NCI-H2196 treated with DMSO at 0.1 percent for 48 hours (cell line): ENCODE results near the gene DPF3.
"Not testable (repeated sequence)": the region's sequence is repeated elsewhere in the genome, so short reads cannot be mapped to it uniquely, and the experiment has no call there.

Source experiments
- DNase-seq: peaks from one replicate; lab custom pipeline; 2025; ENCODE audit not compliant: unreplicated experiment; lab: John Stamatoyannopoulos, UW

The DPF3 gene

DNA sequence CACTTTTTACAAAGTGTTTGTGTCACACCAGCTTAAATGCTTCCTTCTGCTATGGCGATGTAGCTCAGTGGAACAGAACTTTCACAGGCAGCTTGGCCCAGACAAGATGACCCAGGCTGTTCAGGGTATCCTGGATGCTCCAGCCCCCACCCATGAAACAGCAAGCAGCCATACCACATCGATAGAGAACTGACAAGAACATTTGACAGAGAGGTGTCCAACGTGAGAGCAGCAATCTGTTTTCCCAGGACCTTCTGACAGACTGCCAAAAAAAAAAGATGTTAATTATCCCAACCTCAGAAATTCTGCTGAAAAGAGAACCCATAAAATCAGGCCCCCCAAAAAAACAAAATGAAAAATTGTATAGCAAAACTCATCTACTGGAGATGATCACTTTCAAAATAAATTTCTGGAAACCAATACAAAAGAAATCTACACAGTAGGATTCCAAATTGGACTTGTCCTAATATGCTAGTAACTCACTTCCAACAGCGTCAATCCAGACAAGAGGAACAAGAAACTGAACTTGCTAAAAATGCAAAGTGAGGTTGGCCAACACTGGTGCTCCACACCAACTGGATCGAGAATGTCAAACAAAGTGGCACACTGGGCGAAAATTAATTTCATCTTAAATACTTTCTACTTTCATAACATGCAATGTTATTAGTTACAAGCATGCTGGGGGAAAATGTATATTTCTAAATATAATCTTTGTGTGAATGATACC is 118.8 kb downstream of the DPF3 start:
- no peak for DNase-seq

DNA sequence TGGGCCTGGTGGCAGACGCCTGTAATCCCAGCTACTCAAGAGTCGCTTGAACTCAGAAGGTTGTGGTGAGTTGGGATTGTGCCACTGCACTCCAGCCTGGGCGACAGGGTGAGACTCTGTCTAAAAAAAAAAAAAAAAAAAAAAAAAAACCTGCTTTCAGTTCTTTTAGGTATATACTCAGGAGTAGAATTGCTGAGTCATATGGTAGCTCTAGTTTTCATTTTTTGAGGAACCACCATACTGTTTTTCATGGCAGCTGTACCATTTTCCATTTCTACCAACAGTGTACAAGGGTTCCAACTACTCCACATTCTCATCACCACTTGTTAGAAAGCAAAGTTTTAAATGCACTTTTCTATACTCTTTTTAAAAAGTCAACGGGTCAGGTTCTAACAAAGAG is 119.8 kb downstream of the DPF3 start:
- DNase-seq: no peak

GRCh38 chr14:72771561-72771960 is 122.3 kb downstream of the DPF3 start:
- DNase-seq: no peak

DNA sequence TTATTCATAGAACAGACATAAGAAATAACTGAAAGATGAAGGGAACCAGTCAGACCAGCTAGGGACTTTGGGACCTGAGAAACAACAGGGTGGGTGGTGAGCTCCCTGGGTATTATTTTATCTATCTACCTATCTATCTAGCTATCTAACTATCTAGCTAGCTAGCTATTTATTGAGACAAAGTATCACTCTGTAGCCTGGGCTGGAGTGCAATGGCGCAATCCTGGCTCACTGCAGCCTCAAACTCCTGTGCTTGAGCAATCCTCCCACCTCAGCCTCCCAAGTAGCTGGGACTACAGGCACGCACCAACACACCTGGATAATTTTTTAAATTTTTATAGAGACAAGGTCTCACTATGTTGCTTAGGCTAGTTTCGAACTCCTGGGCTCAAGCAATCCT is 127.6 kb downstream of the DPF3 start:
- DNase-seq: no peak

DNA sequence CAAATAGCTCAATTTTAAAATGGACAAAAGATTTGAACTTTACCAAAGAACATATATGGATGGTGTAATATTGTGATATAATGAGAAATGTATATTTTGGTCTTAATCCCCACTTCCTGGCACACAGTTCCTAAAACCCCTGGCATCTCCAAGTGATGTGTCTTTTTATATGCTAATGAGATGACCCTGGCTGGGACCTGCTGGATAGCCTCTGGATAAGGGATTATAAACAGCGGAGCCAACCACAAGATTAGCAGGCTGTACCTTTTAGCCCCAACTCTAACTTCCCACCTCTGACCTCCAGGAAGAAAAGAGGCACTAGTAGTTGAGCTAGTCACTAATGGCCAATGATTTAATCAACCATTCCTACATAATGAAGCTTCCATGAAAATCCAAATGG is 130.0 kb downstream of the DPF3 start:
- no peak for DNase-seq

GRCh38 chr14:72759670-72760069 is 134.2 kb downstream of the DPF3 start:
- no peak for DNase-seq

DNA sequence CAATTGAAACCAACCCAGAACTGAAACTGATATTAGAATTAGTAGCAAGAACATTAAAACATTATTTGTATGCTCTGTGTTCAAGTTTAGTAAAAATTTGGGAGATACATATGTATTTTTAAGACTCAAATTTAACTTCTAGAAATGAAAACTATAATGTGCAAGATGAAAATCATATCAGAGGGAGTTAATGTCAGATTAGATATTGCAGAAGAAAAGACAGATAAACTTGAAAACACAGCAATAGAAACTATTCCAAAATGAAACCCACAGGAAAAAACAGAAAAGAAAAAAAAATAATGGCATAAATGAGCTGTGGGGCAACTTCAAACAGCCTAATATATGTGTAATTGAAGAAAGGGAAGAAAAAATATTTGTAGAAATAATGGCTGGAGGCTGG is 134.9 kb downstream of the DPF3 start:
- no peak for DNase-seq

- DNase-seq: no peak
These were observed 135.5 kb downstream of the DPF3 start for GRCh38 chr14:72758420-72758819.

- DNase-seq: no peak
These were observed 136.9 kb downstream of the DPF3 start for GRCh38 chr14:72756967-72757366.

DNA sequence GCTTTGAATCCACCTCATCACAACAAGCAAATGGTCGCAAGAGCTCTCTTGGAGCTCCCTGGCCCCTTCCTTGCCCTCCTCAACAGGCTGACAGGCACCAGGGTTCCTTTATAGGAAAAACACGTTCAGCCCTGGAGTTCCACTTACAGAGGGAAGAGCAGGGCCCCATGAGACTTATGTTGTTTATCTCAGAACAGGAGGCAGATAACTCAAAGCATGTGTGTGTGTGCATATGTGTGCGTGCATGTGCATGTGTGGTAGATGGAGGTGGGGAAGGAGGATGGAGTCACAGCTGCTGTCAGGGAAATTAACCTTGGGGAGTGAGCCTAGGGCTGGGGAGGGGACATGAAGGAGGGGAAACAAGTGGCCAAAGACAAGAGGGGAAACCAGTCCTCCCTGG is 138.1 kb downstream of the DPF3 start:
- no peak for DNase-seq

- DNase-seq: no peak
These were observed 139.0 kb downstream of the DPF3 start for GRCh38 chr14:72754949-72755348.

- no peak for DNase-seq
These were observed 140.0 kb downstream of the DPF3 start for GRCh38 chr14:72753879-72754400.

DNA sequence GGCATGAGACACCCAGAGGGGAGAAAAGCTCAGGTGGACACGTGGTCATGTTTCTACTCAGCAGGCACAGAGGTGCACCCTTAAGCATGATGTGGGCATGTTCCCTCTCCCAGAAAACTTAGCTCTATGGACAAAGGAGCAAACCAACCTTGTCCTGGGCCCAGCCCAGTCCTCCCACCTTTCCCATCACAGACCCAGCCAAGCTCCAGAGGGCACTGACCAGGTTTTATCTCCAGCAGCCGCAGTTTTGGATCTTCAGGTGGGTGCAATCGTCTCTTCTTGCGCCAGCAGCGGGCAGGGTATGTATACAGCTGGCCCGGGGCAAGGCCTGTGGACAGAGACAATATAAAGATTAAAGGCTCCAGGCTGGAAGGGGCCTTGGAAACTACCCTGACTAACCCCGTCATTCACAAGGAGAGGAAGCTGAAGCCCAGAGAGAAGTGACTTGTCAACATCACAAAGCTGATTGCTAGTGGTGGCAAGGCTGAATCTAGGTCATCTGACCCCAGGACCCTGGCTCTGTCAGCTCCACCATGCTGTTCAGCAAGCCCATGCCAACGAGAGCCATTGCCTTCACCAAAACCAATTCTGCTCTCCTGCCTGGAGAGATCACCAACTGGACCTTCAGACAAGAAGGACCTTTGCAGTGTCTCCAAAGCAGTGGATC is 140.7 kb downstream of the DPF3 start:
- no peak for DNase-seq

DNA sequence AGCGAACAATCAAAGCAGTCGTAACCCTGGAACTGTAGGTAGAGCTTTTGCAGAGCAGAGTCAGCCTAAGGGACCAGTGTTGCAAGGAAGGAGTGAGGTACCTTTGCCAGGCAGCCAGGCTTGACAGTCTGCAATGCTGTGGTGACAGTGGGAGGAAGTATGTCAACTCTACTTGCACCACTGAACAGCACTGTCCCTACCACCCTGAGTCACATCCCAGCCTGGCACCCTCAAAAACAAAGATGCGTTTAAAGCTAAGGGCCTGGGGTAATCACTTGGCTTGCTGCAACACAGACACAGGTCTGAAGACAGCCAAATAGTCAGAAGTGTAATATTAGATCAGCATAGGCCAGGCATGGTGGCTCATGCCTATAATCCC is 141.9 kb downstream of the DPF3 start:
- DNase-seq: no peak

DNA sequence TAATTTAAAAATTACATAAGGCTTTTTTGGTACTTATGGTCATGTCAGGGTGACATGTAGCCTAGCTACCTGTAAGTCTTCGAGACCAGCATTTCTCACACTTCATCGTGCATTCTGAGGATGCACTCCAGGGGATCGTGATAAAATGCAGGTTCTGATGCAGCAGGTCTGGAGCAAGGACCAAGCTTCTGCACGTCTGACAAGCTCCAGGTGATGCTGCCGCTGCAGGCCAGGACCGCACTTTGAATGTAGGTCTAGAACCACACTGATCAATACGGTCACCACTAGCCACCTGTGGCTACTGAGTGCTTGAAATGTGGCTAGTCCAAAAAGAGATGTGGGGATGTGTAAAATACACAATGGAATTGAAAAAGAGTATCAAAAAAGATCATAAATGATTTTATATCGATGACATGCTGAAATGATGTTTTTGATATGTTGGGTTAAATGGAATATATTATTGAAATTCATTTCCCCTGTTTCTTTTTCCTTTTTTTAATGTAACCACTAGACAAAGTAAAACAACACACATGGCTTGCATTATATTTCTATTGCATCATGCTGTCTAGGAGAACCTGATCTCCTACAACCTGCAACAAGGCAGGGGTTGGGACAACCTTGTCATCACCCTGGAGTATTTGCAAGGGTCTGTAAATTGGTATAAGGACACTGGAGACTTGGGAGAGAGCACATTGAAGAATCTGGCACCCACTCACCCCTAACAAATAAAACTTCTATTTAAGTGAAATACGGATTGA is 142.4 kb downstream of the DPF3 start:
- no peak for DNase-seq

- DNase-seq: not testable (repeated sequence)
These were observed 145.0 kb downstream of the DPF3 start for GRCh38 chr14:72748921-72749320.

DNA sequence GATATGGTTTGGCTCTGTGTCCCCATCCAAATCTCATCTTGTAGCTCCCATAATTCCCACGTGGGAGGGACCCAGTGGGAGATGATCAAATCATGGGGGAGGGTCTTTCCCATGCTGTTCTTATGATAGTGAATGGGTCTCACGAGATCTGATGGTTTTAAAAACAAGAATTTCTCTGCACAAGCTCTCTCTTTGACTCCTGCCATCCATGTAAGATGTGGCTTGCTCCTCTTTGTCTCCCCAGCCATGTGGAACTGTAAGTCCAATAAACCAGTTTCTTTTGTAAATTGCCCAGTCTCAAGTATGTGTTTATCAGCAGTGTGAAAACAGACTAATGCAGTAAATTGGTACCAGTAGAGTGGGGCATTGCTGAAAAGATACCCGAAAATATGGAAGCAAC is 146.2 kb downstream of the DPF3 start:
- DNase-seq: no peak

DNA sequence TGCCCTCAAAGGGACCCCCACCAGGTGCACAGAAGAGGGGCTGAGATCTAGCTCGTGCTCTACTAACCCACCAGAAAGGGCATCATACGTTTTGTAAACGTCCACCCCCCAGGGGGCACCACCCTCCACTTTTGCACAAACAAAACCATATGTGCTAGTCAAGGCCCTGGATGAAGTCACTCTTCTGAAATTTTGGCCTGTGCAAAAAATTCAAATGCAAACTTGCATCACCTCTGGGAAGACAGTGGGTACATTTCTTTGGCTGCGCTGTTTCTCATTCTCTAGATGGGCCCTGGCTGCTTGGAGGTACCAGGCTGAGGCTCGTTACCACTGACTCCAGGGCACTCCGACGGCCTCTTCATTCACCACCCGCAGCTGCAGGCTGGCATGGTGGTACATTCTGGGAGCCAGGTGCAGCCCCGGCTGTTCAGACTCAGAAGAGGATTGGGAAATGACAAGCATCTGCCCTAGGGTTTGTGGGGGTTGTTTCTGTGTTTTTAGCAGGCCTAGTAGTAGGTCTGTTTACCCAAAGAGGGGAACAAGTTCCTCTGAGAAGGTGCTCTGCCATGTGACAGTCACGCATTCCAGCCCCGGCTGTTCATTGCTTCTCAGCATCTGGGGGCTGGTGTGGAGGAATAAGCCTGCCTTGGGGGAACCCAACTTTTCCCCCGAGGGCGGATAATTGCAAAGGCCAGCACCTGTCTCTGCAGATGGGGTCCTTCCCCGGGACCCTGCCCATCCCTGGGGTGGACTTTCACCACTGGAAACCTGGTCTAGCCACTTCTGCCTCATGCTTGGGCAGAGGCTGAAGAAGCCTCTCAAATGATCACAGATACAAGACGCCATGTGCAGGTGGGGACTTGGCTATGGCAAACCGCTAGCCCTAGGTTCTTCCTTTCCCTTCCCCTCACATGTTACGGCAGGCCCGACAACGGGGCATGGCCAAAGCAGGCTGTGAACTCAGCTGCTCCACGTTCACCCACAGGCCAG is 147.6 kb downstream of the DPF3 start:
- no peak for DNase-seq

- no peak for DNase-seq
These were observed 148.4 kb downstream of the DPF3 start for GRCh38 chr14:72745546-72745945.

DNA sequence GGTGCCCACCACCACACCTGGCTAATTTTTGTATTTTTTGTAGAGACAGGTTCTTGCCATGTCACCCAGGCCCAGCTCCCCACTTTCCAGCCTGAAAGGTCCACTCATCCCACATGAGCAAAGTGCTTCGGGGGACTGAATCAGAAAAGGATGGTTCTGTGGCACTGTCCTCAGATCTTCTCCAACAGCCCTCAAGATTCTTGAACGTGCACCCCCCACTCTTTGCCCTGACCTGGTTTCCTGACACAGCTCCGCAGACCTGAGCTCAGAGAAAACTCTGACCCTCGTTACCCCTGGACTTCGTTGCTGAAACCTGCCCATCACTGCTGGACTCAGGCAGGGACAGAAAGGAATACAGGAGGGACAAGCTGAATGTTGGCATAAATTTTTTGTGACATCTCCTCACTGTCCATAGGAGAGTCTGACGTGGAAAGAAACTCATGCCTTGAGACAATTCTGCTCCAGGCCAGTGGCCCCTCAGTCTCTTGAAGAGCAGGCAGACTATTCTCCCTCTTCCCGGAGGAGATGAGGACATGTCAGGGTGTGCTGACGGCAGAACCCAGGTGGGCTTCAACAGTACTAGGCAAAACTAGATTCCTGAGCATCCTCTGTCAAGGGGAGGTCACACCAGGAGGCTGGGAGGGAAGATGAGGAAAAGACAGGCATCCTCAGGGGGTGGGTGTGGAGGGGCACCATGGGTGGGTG is 149.3 kb downstream of the DPF3 start:
- no peak for DNase-seq
